K562 (cell line): ENCODE measurements around the gene RPS19BP1. TPM values are rescaled to one million over a fixed set of nuclear protein-coding genes. Genes with fewer than 3 reads are reported as not detected.

Experiments used
- BRF1 ChIP-seq: IDR thresholded peaks from 3 replicates; pipeline ENCODE4 v1.6.1; 2011; ENCODE audit warnings: borderline replicate concordance, mild to moderate bottlenecking; ENCODE audit not compliant: insufficient read length; ENCODE audit errors: extremely low read depth
- CREB1 ChIP-seq, 2 experiments: sonication (generic) in 1 of 2; formaldehyde crosslinking in 1 of 2; IDR thresholded peaks; 2 replicates each; pipeline versions ENCODE4 v1.6.1 to v1.8.0; 2012 to 2022; ENCODE audit warnings: inconsistent platforms in 1 of 2, mild to moderate bottlenecking in 1 of 2, missing genetic modification reagents in 1 of 2, moderate library complexity in 1 of 2
- CREB3 ChIP-seq: fragments of 450-650 bp; conservative IDR thresholded peaks from 2 replicates; pipeline ENCODE4 v1.6.1; 2016; ENCODE audit warnings: missing genetic modification characterization, low read depth, mild to moderate bottlenecking, missing compliant biosample characterization, moderate library complexity
- GTF2B ChIP-seq: IDR thresholded peaks from 2 replicates; pipeline ENCODE4 v1.6.1; 2011; ENCODE audit not compliant: insufficient read length; ENCODE audit errors: extremely low read depth
- IRF2 ChIP-seq: sonication (generic); formaldehyde crosslinking; IDR thresholded peaks from 2 replicates; pipeline ENCODE4 v1.8.1; 2022; ENCODE audit warnings: mild to moderate bottlenecking, missing genetic modification reagents
- MAX ChIP-seq: sonication (generic); formaldehyde crosslinking; IDR thresholded peaks from 2 replicates; pipeline ENCODE4 v1.9.0; 2022; ENCODE audit warnings: mild to moderate bottlenecking, missing genetic modification reagents
- MBD2 ChIP-seq: sonication (generic); IDR thresholded peaks from 2 replicates; pipeline ENCODE4 v1.6.1; 2016; ENCODE audit warnings: low read depth, borderline replicate concordance
- POLR2A ChIP-seq: fragments of 450-650 bp; conservative IDR thresholded peaks from 2 replicates; pipeline ENCODE4 v1.6.1; 2016
- PRMT5 ChIP-seq: sonication (generic); formaldehyde crosslinking; IDR thresholded peaks from 2 replicates; pipeline ENCODE4 v1.5.0; 2020; ENCODE audit warnings: missing genetic modification reagents
- SP2 ChIP-seq: IDR thresholded peaks from 2 replicates; pipeline ENCODE4 v1.6.1; 2011; ENCODE audit warnings: mild to moderate bottlenecking, low read depth, low read length, moderate library complexity; ENCODE audit not compliant: poor library complexity, severe bottlenecking; ENCODE audit errors: extremely low read depth
- SUPT5H ChIP-seq: fragments of 450-650 bp; IDR thresholded peaks from 2 replicates; pipeline ENCODE4 v1.6.1; 2016
- ZC3H11A ChIP-seq: IDR thresholded peaks from 2 replicates; pipeline ENCODE4 v1.6.1; 2012; ENCODE audit warnings: low read depth, low read length, improper control_type of control experiment
- ZC3H4 ChIP-seq: sonication (generic); formaldehyde crosslinking; IDR thresholded peaks from 2 replicates; pipeline ENCODE4 v1.9.0; 2021; ENCODE audit warnings: missing genetic modification reagents, borderline replicate concordance
- ZNF282 ChIP-seq: sonication (generic); formaldehyde crosslinking; IDR thresholded peaks from 2 replicates; pipeline ENCODE4 v1.8.1; 2023; ENCODE audit warnings: missing genetic modification reagents
- ZNF318 ChIP-seq, 2 experiments: fragments of 450-650 bp; IDR thresholded peaks; 2 replicates each; pipeline ENCODE4 v1.6.1; 2016; ENCODE audit warnings: mild to moderate bottlenecking in 2 of 2, borderline replicate concordance in 1 of 2, low read depth in 1 of 2, moderate library complexity in 1 of 2
- ZNF507 ChIP-seq: conservative IDR thresholded peaks from 2 replicates; pipeline ENCODE4 v1.6.1; 2017; ENCODE audit warnings: missing genetic modification characterization, missing compliant biosample characterization
- polyA plus RNA-seq, 8 experiments: library from polyadenylated mRNA; depleted of rRNA in 4 of 8; stranded (reverse) in 5 of 8; unstranded in 3 of 8; fragments of >200 nt; fragmentation: Nextera tagmentation in 2 of 8; fragmentation: Illumina TruSeq in 1 of 8; extraction: Ambion mirVana in 2 of 8; extraction: Trizol in 1 of 8; gene quantifications; 2 replicates each; pipeline versions ENCODE4 v1.2.1 to v1.2.3, GENCODE V29; 2011 to 2014; ENCODE audit warnings: inconsistent platforms in 1 of 8, missing spikeins in 1 of 8
- total RNA-seq, 7 experiments: library from RNA; depleted of rRNA in 6 of 7; stranded (reverse); fragments of >200 nt in 6 of 7; fragmentation: Illumina TruSeq in 2 of 7; extraction: Trizol in 2 of 7; gene quantifications; 2 replicates each; pipeline versions ENCODE4 v1.2.1 to v1.2.3, GENCODE V29; 2011 to 2021; ENCODE audit warnings: low replicate concordance in 1 of 7

RPS19BP1 gene
- total and polyA plus RNA-seq, 9 of the 15 experiments (the other 6 are each of a cell fraction or from before 2014, with no cell fraction given) = 3.0 to 223 (median 84.3) TPM

- TF ChIP-seq ZNF318 (IDR thresholded peaks at IDR 0.05; ENCODE audit: borderline replicate concordance in 1 of 2, low read depth in 1 of 2) (peak in 1 of 2 experiments; percentile 45; a peak in 1 of 4 replicates), CREB3 (no peak), BRF1 (no peak), ZC3H11A (no peak), GTF2B (peak; percentile 98), POLR2A (peak; percentile 99), MAX (peak; percentile 84), CREB1 (IDR thresholded peaks at IDR 0.05) (peak; percentile 39; the same call in 1 of the 2 replicates), CREB1 (CRISPR knock-in tag; IDR thresholded peaks at IDR 0.05) (no peak; the same call in none of the 2 replicates), ZNF282 (0 out of 2 replicates have a peak, but pooled peaks have one; percentile 44), SP2 (no peak), PRMT5 (CRISPR knock-in tag) (peak; percentile 64; the same call in 1 of the 2 replicates), ZNF507 (tag) (no peak), ZC3H4 (CRISPR knock-in tag) (peak; percentile 99), SUPT5H (peak; percentile 99), IRF2 (CRISPR knock-in tag) (no peak), MBD2 (peak; percentile 57)
Measured at GRCh38 chr22:39520226-39521105, 12.1 kb downstream of the RPS19BP1 start, which contains the start of gene ATF4 (continued).
